Prostate gland (tissue), 2 donors: ENCODE measurements around the gene SBNO1.

Source experiments
- CTCF ChIP-seq, 4 experiments: fragments of 200-600 bp in 2 of 4; fragments of 450-650 bp in 2 of 4; sonication (generic) in 2 of 4; IDR thresholded peaks; 1 replicate in 3 of 4; 2 replicates in 1 of 4; pipeline ENCODE4 v1.5.1; 2016 to 2019; ENCODE audit warnings: antibody characterized with exemption in 4 of 4, mild to moderate bottlenecking in 2 of 4, moderate library complexity in 2 of 4
- POLR2AphosphoS5 ChIP-seq: sonication (generic); formaldehyde crosslinking; IDR thresholded peaks from one replicate; pipeline ENCODE4 v1.6.1; 2017; ENCODE audit warnings: antibody characterized with exemption

DNA sequence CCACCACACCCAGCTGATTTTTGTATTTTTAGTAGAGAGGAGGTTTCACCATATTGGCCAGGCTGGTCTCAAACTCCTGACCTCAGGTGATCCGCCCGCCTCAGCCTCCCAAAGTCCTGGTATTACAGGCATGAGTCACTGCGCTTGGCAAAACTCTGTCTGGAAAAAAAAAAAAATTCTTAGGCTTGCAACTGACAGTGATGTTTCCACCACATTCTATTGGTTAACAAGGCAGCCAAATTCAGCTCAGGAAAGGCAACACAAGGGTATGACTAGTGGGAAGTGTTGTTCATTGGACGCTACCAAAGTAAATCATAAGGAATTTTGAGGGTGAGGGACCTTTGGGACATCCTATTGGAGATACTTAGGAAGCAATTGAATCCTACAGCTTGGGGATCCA is 2.9 kb upstream of the SBNO1 start:
- TF ChIP-seq CTCF (IDR thresholded peaks at IDR 0.05) (no peak), POLR2AphosphoS5 (no peak)
